NCI-H128 (cell line): Measurements from ENCODE around the gene TUFT1.
"Not testable (repeated sequence)": the region's sequence is repeated elsewhere in the genome, so short reads cannot be mapped to it uniquely, and the experiment has no call there.

Experiments
- DNase-seq: peaks from one replicate; lab custom pipeline; 2025; ENCODE audit not compliant: unreplicated experiment; lab: John Stamatoyannopoulos, UW

Gene TUFT1

DNA sequence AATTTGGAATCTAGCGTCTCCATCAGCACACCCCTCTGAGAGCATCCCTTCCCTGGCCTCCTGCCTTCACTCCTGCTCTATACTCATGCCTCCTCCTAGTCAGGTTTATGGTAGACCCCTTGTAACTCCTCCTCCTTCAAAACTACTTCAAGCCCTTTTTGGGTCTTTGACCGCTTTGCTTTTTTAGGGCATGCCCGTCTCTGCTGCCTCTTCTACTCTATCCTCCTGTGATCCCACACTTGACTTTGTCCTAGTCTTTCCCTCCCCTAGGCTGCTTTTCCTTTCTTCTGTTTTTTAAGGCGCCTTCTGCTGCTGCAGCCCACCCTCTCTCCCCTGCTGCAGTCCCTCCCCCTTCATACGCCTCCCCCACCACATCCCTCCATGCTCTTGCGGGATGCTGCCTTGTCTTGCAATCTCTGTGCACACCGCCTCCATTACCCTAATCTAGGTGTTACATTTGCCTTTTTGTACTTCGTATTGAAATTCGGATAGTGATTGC lies 73.2 kb downstream of the TUFT1 start:
- no peak for DNase-seq

DNA sequence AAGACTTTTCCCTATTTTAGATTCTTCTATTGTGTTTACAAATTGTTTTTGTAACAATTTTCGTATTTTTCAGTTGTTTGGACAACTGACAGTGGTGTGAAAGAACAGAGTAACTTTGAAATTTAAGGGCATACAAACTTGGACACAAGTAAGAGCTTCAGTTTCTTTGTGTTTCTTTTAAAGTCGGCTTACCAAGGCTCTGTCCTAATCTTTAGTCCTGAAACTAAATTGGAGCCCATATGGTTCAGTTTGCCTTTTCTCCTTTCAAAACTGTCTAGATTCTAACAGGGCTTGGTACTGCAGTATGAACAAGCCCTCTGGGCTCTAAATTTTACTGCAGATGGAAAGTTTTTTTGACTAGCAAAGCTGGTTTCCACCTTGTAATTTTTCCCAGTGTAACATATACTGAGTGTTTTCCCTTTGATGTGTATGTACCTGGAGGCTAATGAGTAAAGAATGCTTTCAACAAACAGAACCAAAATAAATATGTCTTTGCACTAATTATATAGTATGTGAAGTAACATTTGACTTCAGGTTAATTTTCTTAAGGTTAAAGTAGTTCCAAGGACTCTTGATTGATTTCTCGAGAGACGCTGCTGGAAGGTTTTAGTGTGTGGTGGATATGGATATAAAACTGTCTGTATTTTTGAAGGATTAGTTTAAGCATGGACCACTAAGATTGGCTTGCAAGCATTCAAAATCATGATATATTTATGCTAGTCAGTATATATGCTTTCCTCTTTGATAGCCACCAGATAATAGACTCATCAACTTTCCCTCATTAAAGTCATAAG lies 75.8 kb downstream of the TUFT1 start:
- DNase-seq, result no peak

DNA sequence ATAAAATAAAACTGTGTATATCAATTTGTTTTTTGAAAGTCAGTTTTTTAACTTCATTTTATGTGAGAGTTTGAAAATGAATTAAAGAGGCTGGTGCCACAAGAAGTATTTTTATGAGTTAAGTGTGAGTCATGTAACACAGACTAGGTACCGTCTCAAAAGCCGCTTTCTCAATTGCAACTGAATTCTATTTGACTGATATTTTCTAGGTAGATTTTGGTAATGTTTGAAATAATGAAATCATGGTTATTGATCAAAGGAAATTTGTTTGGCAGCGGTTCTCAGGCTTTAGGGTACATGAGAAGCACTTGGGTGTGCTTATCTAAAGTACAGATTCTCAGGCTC lies 76.4 kb downstream of the TUFT1 start:
- DNase-seq, result no peak

DNA sequence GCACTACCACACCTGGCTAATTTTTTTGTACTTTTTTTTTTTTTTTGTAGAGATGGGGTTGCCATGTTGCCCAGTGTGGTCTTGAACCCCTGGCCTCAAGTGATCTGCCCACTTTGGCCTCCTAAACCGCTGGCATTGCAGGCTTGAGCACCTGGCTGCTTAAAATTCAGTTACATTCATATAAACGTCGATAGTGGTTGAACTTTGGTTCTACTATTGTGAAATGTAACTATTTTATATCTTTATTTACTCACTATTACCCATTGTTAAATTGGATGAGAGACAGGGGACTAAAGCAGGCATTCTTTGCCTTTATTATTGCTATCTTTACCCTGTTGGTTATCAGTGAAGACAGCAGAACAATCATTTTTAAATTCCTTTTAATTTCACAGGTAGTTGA lies 77.9 kb downstream of the TUFT1 start:
- DNase-seq, result no peak

DNA sequence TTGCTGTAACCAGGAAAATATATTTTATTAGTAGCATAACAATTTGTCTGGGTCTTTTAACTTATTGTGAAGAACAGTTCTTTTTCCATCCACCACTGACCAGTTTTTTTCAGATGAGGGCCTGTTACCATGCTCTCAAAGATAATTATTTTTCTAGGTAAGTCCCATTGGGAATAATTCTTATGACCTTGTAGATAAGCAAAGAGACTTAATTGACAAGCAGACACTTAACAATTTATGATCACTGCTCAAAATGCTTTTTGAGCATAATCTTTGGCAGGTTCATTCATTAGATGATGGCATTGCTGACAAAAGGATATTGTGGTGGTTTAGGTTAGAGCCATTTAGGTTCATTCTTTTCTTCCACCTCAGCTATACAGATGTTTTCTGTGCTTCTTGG lies 78.4 kb downstream of the TUFT1 start:
- no peak for DNase-seq

DNA sequence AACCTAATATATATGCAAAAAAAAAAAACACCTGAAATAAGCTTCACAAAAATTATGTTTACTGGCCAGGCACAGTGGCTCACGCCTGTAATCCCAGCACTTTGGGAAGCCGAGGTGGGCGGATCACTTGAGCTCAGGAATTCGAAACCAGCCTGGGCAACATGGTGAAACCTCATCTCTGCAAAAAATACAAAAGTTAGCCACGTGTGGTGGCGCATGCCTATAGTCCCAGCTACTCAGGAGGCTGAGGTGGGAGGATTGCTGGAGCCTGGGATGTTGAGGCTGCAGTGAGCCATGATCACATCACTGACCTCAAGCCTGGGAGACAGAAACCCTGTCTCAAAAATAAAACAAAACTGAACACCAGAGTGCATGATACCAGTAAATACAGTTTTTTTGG lies 78.9 kb downstream of the TUFT1 start:
- DNase-seq, result not testable (repeated sequence)

DNA sequence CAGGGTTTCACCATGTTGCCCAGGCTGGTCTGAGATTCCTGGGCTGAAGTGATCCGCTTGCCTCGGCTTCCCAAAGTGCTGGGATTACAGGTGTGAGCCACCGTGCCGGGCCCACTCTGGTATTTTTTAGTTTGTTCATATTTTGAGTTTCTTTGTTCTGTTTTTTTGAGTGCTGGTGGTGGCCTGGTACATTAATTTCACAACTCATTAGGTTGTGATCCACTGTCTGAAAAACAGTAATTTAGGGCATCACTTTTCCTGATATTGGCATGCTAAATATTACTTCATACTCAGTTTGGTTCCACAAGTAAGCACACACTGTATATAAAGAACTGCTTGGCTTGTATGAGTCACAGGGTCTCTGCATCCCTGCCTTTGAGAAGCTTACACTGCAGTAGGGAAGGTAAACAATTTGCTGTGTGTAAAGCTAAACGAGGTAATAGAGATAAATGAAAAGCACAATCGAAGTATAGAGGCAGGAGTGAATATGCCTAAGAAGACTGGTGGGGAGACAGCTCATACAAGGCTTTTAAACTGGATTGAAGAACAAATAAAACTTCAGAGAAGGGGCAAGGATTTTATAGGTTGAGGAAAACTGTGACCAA lies 79.5 kb downstream of the TUFT1 start:
- DNase-seq, result no peak

DNA sequence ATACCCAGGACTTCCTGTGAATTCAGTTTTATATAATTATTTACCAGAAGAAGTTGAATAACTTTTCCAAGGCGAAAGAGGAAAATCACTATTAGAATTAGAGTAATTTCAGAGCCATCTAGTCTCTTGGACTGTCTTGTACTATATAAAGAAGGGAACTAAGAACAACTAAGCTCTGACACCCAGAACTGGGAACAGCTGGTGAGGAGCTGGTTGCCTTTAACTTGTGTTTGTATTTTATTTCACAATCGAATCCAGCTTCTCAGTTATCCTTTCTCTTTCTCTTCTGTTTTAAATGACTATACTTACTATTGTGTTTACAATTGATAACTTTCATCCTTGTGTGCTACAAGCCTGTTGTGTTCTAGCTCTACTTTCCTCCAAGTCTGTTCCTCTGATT lies 80.2 kb downstream of the TUFT1 start:
- DNase-seq, result no peak

DNA sequence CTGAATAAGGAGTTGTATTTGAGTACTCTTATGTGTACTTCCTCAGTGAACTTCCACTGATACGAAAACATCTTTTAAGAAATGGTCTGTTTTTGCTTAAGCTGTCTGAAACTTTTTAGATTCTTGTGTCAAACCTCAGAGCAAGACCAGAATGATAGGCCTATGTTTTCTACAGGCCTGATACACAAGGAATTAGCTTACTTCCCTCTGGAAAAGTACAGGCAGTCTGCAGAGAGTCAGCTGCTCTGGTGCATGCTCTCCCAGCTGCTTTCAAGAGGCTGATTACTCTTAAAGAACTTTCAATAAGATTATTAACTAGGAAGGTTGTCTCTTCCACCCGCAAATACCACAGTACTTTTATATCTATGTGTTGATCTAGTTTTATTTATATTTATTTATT lies 81.2 kb downstream of the TUFT1 start:
- no peak for DNase-seq

DNA sequence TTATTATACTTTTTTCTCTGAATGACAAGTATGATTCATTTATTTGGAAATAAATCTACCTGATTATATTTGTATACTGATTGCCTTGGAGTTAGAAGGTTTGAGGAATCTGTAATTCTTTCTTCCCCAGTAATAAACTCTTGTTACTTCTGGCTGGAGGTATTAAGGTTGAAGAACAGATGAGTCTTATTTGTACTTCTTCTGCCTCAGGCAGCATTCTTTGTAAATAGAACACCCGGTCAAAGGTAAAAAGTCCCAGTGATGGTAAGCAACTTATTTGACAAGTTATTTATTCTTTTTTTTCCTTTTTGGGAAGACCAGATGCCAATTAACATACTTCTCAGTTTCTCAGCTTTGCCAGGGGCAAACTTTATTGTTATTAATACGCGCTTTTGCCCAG lies 84.7 kb downstream of the TUFT1 start:
- DNase-seq, result no peak

DNA sequence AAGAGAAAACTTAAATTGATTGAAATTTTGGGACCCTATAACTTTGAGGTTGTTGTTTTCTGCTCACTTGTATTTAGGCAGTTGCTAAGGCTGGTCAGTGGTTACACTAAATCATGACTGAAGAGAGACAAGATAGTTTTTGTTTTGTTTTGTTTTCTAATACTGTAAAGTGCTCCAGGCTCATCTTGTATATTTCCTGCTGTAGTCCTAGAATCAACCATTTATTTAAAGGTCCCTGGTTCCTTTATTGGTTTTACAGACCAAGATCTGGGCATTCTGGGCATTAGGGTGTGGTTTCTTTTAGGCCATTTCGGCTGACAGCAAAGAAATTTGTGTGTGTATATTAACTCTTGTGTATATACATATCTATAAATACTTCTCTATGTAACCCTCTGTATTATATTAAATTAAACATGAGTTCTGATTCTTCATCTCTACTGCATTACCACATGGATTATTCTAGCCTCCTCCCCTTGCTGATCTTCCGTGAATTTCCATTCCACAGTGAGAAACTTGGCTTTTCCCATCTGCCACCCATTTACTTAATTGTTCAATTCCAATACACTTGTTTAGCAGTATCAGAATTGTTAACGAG lies 86.7 kb downstream of the TUFT1 start:
- DNase-seq, result no peak

DNA sequence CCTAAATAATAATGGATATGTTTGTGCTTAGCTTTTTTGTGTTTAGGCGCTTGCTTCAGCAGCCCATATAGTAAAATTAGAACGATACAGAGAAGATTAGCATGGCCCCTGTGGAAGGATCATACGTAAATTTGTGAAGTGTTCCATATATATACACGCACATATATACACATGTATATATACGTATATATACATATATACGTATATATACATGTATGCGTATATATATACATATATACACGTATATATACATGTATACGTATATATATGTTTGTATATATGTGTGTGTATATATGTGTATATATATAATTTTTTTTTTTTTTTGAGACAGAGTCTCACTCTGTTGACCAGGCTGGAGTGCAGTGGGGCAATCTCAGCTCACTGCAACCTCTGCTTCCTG lies 89.2 kb downstream of the TUFT1 start:
- DNase-seq, result no peak
